HG02970 (cell line): ENCODE results near the gene ACVR1B.

ENCODE experiments used
- ATAC-seq: cut with Tn5 transposase; IDR thresholded peaks from one replicate; pipeline ENCODE4 v1.9.1; 2021; ENCODE audit warnings: mild to moderate bottlenecking, moderate library complexity, moderate number of reproducible peaks; ENCODE audit not compliant: unreplicated experiment, low FRiP score

Gene ACVR1B

GRCh38 chr12:51942056-51942455 is 9.4 kb upstream of the ACVR1B start:
- no peak for ATAC-seq

DNA sequence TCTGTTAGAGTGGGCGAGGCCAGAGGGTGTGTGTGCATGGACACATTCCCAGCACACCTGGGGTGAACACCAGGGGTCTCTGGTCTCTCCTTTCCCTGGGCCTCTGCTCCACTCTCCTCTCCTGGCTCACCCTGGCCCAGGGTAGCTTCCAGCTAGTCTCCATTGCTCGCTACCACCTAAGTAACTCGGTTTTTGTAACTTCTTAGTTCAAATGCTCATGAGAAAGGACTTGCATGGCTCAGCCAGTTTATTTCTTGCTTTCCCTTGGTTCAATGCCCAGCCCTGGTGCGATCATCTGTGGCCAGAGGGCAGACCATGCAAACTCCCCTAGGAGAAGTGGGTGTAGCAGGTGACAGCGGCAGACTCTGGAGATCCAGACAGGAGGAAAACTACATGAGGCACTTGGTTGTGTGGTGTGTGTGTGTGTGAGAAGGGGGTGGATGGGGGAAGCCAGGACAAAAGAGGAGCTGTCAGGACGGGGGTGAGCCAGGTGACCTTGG is 8.9 kb upstream of the ACVR1B start:
- ATAC-seq = no peak

GRCh38 chr12:51943346-51943745 is 8.2 kb upstream of the ACVR1B start:
- ATAC-seq = no peak

DNA sequence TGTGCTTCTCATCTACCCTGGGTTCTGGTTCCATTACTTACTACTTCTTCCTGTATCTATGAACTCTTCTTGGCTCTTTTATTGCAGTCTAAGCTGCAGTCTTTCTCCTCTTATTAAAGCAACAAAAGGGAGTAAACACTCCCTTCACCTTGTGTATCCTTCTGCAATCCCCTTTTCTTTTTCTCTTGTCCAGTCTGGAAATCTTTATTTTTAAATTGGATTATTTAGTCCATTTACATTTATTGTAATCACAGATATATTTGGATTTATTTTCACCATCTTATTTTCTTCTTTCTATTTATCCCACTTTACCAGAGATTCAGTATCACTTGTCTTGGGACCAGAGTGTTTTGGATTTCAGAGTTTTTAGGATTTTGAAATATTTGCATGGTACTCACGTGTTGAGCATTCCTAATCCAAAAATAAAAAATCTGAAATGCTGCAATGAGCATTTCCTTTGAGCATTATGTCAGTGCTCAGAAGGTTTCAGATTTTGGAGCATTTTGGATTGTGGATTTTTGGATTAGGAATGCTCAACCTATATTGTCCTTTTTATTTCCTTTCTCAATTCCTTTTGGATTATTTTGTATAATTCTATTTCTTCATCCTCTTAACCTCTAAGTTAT is 6.8 kb upstream of the ACVR1B start:
- no peak for ATAC-seq

DNA sequence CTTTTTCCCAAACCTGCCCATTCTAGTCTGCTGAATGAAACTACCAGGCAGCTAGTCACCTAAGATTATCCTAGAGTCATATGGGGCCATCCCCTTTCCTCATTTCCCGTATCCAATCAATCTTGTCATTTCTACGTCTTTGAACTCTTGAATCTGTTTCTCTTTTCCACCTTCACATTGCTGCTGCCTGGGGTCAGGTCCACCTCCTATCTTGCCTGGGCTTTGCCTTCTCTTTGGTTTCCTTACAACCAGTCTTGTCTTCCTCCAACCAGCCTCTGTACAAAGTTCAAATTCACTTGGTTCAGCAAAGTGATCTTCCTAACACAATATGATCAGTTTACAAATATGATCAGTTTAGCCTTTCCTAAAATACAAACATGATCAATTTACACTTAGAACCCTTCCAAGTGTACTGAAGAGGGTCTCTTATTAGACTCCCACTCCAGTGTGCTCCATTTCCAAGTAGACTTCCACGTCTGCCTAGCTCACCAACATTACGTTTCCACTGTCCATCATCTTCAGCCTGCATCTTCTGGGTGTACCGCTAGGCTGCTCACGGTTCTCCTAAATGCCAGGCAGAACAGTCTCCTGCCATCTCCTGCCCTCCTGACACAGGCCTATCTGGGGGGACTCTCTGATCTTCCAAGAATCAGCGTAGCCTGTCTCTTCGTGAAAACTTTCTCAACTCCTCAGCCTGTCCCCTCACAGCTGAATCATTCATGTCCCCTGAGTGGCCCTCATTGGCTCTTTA is 4.1 kb upstream of the ACVR1B start:
- ATAC-seq = no peak

- no peak for ATAC-seq
Measured at GRCh38 chr12:51948066-51948465, 3.4 kb upstream of the ACVR1B start.

DNA sequence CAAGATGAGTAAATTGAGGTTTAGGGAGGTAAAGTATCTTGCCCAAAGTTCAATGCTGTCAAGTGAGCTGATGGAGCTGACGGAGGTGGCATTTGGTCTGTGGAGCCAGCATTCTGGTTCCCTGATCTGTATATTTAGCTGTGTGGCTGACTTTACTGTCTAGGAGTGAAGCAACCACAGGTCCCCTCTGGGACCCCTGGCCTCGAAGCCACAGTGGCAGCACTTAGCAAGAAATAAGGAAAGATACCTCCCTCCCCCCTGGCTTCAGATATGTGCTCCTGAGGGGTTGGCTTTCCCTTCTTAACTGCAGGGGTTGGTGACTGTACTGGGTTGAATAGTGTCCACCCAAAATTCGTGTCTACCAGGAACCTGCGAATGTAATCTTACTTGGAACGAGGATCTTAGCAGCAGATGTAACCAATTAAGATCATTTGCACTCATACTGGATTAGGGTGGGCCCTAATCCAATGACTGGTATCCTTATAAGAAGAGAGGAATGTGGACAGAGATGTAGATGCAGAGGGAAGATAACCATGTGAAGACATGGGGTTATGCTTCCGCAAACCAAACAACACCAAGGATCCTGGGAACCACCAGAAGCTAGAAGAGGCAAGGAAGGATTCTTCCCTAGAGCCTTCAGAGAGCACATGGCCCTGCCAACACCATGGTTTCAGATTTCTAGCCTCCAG is 2.0 kb upstream of the ACVR1B start:
- ATAC-seq = no peak

DNA sequence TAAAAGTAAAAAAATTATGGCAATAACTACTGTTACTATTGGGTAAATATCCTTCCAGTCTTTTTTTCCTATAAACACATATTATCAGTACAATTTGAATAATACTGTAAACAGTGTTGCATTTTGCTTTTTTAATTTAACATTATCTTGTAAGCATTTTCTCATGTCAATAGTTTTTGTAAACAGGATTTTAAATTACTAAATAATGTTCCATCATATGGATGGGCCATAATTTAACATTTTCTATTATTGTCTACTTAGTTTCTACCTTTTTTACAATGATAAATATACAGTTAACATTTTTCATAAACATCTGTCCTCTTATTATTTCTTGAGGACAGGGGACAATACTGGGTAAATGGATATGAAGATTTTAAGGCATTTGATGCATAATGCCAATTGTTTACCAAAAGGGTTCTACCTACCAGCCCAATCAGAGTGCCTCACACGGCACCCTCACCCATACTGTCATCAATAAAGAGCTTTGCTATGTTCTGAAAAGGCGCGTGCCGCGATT is 759 bp upstream of the ACVR1B start:
- ATAC-seq = no peak

GRCh38 chr12:51951843-51952722 is 584 bp downstream of the ACVR1B start:
- no peak for ATAC-seq

DNA sequence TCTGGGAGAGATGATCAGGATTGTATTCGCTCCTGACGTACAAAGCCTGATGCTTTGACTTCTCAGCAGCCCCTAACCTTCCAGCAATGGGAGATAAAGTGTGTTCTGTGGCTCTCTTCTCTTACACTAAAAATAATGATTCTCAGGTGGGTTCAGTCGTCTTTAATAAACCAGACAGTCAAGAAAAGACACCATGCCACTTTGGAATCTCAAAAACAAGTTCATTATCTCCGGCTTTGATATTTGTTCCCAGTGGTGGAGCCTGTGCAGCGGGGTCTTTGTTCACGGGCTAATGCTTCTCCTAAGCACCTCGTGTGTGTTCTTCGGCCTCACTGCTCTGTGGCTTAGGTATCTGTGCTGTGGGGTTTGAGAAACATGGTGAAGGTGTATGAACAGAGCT is 1.6 kb downstream of the ACVR1B start:
- no peak for ATAC-seq

DNA sequence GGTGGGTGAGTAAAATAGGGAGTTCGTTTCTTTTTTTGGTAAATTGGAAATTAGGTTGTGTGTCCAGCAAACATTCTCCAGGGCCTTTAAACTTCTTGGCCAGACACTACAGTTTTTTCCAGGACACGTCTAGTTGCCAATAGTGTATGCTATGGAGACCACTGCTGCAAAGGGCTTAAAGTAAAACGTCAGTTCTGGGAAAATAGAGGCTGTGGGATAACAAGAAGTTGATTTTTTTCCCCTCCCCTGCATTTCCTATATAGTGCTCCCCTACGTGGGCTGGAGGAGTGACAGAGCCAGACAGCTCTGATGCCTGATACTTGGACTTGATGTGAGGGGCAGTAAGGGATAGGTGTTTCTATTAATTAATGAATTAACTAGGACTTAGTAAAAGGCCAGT is 2.4 kb downstream of the ACVR1B start:
- ATAC-seq = no peak

GRCh38 chr12:51954561-51955361 is 3.3 kb downstream of the ACVR1B start:
- no peak for ATAC-seq

DNA sequence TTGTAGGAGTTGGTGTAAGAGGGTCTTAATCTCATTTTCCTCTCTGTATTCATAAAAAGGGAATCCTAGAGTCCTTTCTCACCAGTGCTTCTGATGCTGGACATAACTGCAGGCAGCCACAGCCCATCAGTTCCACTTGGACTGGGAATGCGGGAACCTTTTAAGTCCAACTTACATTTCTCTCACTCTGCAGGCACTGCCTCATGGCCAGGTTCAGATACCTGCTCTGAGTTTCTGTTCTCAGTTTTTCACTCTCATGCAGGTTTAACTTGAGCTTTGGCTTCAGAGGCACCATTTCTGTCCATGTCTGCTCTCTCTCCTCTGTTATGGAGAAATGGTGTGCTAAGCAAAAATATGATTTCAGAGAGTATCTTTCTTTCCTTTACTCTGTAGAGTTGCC is 4.2 kb downstream of the ACVR1B start:
- ATAC-seq = no peak

DNA sequence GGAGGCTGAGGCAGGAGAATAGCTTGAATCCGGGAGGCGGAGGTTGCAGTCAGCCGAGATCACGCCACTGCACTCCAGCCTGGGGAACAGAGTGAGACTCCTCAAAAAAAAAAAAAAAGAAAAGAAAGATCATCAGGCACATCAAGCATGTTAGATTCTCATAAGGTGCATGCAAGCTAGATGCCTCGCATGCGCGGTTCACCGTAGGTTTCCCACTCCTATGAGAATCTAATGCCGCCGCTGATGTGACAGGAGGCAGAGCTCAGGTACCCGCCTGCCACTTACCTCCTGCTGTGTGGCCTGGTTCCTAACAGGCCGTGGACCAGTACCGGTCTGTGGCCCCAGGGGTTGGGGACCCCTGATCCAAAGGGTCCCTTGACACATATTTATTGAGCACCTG is 7.0 kb downstream of the ACVR1B start:
- no peak for ATAC-seq

- ATAC-seq = no peak
Measured at GRCh38 chr12:51959211-51959610, 7.7 kb downstream of the ACVR1B start.

DNA sequence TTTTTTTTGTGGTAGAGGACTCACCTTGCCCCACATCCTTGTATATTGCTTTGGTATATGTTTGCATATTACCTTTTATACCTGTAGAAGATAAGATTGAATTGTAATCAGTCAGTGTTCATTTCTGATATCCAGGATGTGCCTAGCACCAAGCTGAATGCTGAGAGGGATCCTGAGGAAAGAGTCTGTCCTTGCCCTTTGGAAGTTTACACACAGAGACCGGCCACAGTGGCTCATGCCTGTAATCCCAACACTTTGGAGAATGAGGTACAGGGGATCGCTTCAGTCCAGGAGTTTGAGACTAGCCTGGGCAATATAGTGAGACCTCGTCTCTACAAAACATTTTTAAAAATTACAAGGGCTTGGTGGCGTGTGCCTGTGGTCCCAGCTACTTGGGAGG is 8.4 kb downstream of the ACVR1B start:
- ATAC-seq = no peak

DNA sequence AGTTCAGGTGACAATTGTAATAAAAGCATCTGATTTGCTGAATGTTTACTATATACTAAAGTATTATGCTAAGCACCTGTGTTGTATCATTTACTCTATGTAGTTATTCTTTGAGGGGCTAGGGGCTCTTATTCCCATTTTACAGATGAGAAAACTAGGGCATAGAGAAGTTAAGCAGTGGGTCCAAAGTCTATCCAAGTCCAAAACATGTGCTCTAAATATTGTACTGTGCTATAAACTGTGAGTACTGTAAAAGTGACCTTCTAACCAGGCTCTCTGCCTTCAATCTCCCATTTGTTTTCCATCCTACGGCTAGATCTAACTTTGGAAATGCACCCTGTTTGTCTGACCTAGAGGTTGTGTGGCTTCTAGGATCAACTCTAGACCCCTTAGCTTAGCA is 9.0 kb downstream of the ACVR1B start:
- ATAC-seq = no peak

DNA sequence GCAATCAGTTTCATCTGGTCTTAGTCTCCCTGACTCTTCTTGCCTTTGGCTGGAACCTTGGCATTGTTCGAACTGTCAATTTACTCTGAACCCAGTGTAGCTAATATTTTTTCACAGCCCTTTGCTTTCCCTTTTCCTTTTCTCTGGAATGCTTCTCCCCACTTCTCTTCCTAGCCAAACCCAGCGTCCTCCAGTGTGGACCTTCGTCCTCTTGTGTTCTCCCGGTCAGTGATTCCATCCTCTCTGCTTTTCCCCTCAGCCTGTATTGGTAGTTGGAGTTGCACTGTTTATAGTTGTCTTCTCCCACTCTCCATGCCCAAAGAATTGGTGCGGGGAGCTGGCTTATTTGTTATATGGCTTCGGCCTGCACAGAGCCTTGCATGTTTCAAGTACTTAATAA is 9.4 kb downstream of the ACVR1B start:
- ATAC-seq = no peak

- no peak for ATAC-seq
Measured at GRCh38 chr12:51961834-51962233, 10.3 kb downstream of the ACVR1B start.

DNA sequence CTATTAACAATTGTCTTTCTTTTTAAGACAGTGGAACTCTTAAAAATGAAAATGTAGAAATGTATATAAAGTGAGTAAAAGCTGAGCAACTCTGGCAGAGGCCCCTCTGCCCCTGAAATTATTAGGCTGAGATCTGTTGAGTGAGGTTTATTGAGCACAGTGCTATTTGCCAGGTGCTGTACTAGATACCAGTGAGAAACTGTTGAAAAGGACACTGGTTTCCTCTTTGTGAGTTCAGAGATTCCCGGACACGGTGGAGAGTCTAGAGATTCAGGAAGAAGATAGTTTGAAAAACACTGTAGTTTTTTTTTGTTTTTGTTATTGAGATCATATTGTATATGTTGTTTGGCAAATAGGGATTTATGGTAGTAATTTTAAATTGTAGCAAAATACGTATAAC is 11.2 kb downstream of the ACVR1B start:
- no peak for ATAC-seq
